ENCODE measurements around the gene ADCY3. TPM values are rescaled to one million over a fixed set of nuclear protein-coding genes. Genes with fewer than 3 reads are reported as not detected.
A peak's percentile ranks its signal among the peaks of the same experiment; 100 is the strongest.

Gene ADCY3
- total RNA-seq, 6 experiments from 2014 or later, result 54.4 to 80.7 (median 72.0) TPM

- H3K4me1 Mint-ChIP-seq (ENCODE audit: low read depth), result peaks cover 42% of the 10 kb centered on the region
- no peak overlapping the region for H3K27ac Mint-ChIP-seq
- H3K27me3 Mint-ChIP-seq (ENCODE audit: insufficient read depth), result peaks cover 2% of the 10 kb centered on the region; the same call in 1 of the 2 replicates
- no peak for DNase-seq
- H3K4me3 Mint-ChIP-seq, result no peak overlapping the region
- H3K9me3 Mint-ChIP-seq, result no peaks in the 10 kb centered on the region
- H3K36me3 Mint-ChIP-seq (ENCODE audit: low read depth), result peaks cover 30% of the 10 kb centered on the region
- TF ChIP-seq CTCF (IDR thresholded peaks at IDR 0.05), result no peak
Observed at GRCh38 chr2:24820175-24820513, 99.9 kb downstream of the ADCY3 start.

- Mint-ChIP-seq H3K9me3 (no peaks in the 10 kb centered on the region), H3K27me3 (ENCODE audit: insufficient read depth) (peaks cover 2% of the 10 kb centered on the region; the same call in 1 of the 2 replicates), H3K36me3 (ENCODE audit: low read depth) (peaks cover 30% of the 10 kb centered on the region), H3K27ac (no peak overlapping the region), H3K4me3 (no peak overlapping the region), H3K4me1 (ENCODE audit: low read depth) (peaks cover 45% of the 10 kb centered on the region)
- DNase-seq, result no peak
- no peak for TF ChIP-seq CTCF (IDR thresholded peaks at IDR 0.05)
Observed at GRCh38 chr2:24819442-24820174, 100.4 kb downstream of the ADCY3 start.

GRCh38 chr2:24818721-24819167 is 101.3 kb downstream of the ADCY3 start:
- Mint-ChIP-seq H3K9me3 (no peaks in the 10 kb centered on the region), H3K4me1 (ENCODE audit: low read depth) (peaks cover 54% of the 10 kb centered on the region), H3K4me3 (no peak overlapping the region), H3K27ac (peak overlapping the region; percentile 91), H3K27me3 (ENCODE audit: insufficient read depth) (peaks cover 2% of the 10 kb centered on the region; the same call in 1 of the 2 replicates), H3K36me3 (ENCODE audit: low read depth) (peaks cover 34% of the 10 kb centered on the region)
- DNase-seq, result peak; percentile 14
- no peak for TF ChIP-seq CTCF (IDR thresholded peaks at IDR 0.05)

GRCh38 chr2:24816884-24817283 is 103.2 kb downstream of the ADCY3 start:
- peaks cover 42% of the 10 kb centered on the region for H3K36me3 Mint-ChIP-seq (ENCODE audit: low read depth)
- H3K27me3 Mint-ChIP-seq (ENCODE audit: insufficient read depth), result peaks cover 2% of the 10 kb centered on the region; the same call in 1 of the 2 replicates
- TF ChIP-seq CTCF (IDR thresholded peaks at IDR 0.05), result no peak
- H3K4me3 Mint-ChIP-seq, result peak overlapping the region; percentile 20
- H3K27ac Mint-ChIP-seq, result peak overlapping the region; percentile 91
- DNase-seq, result peak; percentile 78
- no peaks in the 10 kb centered on the region for H3K9me3 Mint-ChIP-seq
- peaks cover 66% of the 10 kb centered on the region for H3K4me1 Mint-ChIP-seq (ENCODE audit: low read depth)

- no peak for DNase-seq
- Mint-ChIP-seq H3K27ac (peak overlapping the region; percentile 91), H3K4me1 (ENCODE audit: low read depth) (peaks cover 69% of the 10 kb centered on the region), H3K4me3 (no peak overlapping the region; the same call in 1 of the 2 replicates), H3K36me3 (ENCODE audit: low read depth) (peaks cover 44% of the 10 kb centered on the region), H3K27me3 (ENCODE audit: insufficient read depth) (peaks cover 2% of the 10 kb centered on the region; the same call in 1 of the 2 replicates), H3K9me3 (no peaks in the 10 kb centered on the region)
- no peak for TF ChIP-seq CTCF (IDR thresholded peaks at IDR 0.05)
Observed at GRCh38 chr2:24816404-24816803, 103.6 kb downstream of the ADCY3 start.

All from HFFc6 (cell line).